Measurements from ENCODE around the gene MED31.
"Not testable (repeated sequence)": the region's sequence is repeated elsewhere in the genome, so short reads cannot be mapped to it uniquely, and the experiment has no call there.

The MED31 gene

DNA sequence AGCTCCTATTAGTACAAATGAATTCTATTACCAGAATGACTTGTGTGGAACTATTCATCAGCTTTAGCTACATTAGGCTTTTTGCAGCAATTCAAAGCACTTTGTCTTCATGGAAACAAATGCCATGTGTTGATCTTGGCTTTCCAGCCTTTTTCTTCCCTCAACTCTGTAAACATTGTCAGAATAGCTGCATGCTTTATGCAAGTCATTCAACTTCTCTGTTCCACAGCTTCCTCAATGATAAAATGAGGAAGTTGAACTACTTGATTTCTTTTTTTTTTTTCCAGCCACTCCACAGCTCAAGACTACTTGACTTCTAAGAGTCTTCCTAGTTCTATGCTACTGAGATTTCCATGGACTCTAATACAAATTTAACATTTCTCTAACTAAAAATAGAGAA is 52.0 kb downstream of the MED31 start:
- no peak overlapping the region for H3K4me3 ChIP-seq (ENCODE audit: low read depth, low read length)
- TF ChIP-seq, protein P1, sequence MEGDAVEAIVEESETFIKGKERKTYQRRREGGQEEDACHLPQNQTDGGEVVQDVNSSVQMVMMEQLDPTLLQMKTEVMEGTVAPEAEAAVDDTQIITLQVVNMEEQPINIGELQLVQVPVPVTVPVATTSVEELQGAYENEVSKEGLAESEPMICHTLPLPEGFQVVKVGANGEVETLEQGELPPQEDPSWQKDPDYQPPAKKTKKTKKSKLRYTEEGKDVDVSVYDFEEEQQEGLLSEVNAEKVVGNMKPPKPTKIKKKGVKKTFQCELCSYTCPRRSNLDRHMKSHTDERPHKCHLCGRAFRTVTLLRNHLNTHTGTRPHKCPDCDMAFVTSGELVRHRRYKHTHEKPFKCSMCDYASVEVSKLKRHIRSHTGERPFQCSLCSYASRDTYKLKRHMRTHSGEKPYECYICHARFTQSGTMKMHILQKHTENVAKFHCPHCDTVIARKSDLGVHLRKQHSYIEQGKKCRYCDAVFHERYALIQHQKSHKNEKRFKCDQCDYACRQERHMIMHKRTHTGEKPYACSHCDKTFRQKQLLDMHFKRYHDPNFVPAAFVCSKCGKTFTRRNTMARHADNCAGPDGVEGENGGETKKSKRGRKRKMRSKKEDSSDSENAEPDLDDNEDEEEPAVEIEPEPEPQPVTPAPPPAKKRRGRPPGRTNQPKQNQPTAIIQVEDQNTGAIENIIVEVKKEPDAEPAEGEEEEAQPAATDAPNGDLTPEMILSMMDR (IDR thresholded peaks at IDR 0.05; ENCODE audit: low read depth, low read length, missing control alignments): no peak
- DNase-seq (ENCODE audit: low read depth): no peak

DNA sequence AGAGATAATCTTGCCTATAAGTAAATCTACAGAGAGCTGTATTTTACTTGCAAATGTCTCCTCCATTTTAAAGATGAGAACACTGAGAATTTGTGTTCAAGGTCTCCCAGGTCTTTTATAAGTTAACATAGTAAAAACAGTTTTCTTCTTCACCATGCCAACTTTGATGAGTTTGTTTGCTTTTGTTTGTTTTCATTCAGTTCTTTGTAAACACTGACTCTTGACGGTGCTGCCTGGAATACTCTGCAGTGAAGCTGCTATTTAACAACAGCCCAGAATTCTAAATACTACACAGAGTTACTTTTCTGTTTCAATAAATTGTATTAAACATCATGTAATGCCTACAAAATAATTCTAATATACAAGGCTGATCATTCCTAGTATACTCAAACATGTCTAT is 53.7 kb downstream of the MED31 start:
- no peak overlapping the region for H3K4me3 ChIP-seq (ENCODE audit: low read depth, low read length)
- TF ChIP-seq, protein P1 (IDR thresholded peaks at IDR 0.05; ENCODE audit: low read depth, low read length, missing control alignments): no peak
- DNase-seq (ENCODE audit: low read depth): no peak

DNA sequence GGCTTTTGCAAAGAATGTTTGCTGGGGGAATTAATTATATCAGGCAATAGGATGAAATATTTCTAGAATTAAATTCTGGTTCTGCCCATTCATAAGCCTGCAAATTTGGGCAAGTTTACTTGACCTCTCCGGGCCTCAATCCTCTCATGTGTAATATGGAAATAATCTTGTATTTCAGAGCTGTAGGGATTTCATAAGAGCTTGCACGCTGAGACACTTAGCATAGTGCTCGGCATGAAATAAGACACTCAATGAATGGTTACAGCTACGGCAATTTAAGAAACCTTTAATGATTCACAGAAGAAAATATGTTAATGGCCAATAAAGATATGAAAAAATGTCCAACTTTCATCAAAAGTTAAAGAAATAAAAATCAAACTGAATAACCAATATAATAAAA is 54.5 kb downstream of the MED31 start:
- TF ChIP-seq, protein P1 (IDR thresholded peaks at IDR 0.05; ENCODE audit: low read depth, low read length, missing control alignments): no peak

DNA sequence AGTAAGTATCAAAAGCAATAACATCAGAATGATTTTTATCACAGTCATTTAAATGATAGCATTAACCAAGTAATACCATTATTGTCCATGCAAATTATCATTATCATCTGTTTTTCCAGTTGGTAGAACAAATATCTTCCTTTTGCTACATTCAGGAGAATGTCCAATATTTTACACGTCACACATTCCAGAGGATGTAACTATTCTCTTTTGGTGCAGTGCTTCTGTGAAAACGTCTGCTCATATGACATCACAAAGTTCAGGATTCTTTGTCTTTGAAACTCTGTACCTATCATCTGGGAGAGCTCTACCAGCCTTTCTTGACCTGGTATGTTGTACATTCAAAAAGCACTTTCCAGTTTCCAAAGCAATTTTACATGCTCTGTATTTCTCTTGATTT is 54.9 kb downstream of the MED31 start:
- H3K4me3 ChIP-seq (ENCODE audit: low read depth, low read length): no peak overlapping the region
- TF ChIP-seq, protein P1 (IDR thresholded peaks at IDR 0.05; ENCODE audit: low read depth, low read length, missing control alignments): no peak
- no peak for DNase-seq (ENCODE audit: low read depth)

More for the DNA sequence above, 54.5 kb downstream of the MED31 start:
- DNase-seq (ENCODE audit: low read depth): no peak
- no peak overlapping the region for H3K4me3 ChIP-seq (ENCODE audit: low read depth, low read length)

DNA sequence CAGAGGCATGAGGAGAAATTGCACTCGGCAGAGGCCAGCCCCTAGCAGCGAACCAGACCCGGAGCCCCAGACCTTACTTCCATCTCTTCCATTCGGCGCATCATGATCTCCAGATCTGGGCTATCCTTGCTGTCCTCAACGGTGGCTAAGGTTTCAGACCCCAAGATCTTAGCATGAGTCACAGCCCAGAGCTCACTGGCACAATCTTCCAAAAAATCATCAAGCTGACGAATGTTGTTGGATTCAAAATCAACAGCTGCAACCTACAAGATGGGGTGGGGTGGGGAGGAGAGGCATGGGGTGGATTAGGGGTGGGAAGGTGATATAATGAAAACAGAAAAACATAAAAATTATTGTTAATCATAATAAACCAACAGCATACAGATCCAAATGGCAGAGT is 55.3 kb downstream of the MED31 start:
- H3K4me3 ChIP-seq (ENCODE audit: low read depth, low read length): no peak overlapping the region
- TF ChIP-seq, protein P1 (IDR thresholded peaks at IDR 0.05; ENCODE audit: low read depth, low read length, missing control alignments): no peak
- no peak for DNase-seq (ENCODE audit: low read depth)

DNA sequence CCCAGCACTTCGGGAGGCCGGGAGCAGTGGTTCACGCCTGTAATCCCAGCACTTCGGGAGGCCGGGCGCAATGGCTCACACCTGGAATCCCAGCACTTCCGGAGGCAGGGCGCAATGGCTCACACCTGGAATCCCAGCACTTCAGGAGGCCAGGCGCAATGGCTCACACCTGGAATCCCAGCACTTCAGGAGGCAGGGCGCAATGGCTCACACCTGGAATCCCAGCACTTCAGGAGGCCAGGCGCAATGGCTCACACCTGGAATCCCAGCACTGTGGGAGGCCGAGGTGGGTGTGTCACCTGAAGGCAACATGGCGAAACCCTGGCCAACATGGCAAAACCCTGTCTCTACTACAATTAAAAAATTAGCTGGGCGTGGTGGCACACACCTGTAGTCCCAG is 58.0 kb downstream of the MED31 start:
- DNase-seq (ENCODE audit: low read depth); H3K4me3 ChIP-seq (ENCODE audit: low read depth, low read length): not testable (repeated sequence)
